HCT116 (cell line): ENCODE measurements around the gene TWF1. TPM values are rescaled to one million over a fixed set of nuclear protein-coding genes. Genes with fewer than 3 reads are reported as not detected.

ENCODE experiments used
- ATAC-seq: fragments of 200-7000 bp; cut with Tn5 transposase; 2 replicates; pipeline ENCODE4 v1.9.1; 2020; ENCODE audit warnings: mild to moderate bottlenecking, moderate library complexity
- BruUV-seq: library from RNA; stranded (reverse); fragments of 400-500 nt; replicated peaks from 2 replicates; lab custom pipeline; 2021; lab: Mats Ljungman, UMichigan
- CTCF ChIA-PET: fragments of 300-600 bp; sonication (Branson Sonifier 250); formaldehyde crosslinking; loops from one replicate; lab custom pipeline; 2021; ENCODE audit warnings: antibody characterized with exemption; lab: Charles Lee
- POLR2A ChIA-PET: fragments of 300-600, 350-600 bp; sonication (Branson Sonifier 250); formaldehyde crosslinking; loops from one replicate; lab custom pipeline; 2021; ENCODE audit warnings: antibody characterized with exemption; lab: Charles Lee
- RAD21 ChIA-PET, 2 experiments: fragments of 300-600 bp; sonication (Branson Sonifier 250); formaldehyde crosslinking; loops; one replicate each; lab custom pipeline; 2023; ENCODE audit warnings: low total read pairs in 2 of 2; ENCODE audit not compliant: uncharacterized antibody in 2 of 2, unreplicated experiment in 2 of 2, low non-redundant PET in 1 of 2; lab: Charles Lee
- DNase-seq: peaks from one replicate; pipeline ENCODE4 v3.0.0-alpha.2; 2010; ENCODE audit warnings: low read depth, low spot score
- H2AFZ ChIP-seq: fragments of 200-600 bp; shearing (Covaris generic), sonication (generic); 2 replicates; pipeline ENCODE4 v1.6.1; 2017; ENCODE audit warnings: low read depth, mixed run types, mixed read lengths, antibody characterized with exemption, low read length; ENCODE audit not compliant: poor library complexity, severe bottlenecking
- H3K27ac ChIP-seq: 2 replicates; pipeline ENCODE4 v1.5.1; 2012; ENCODE audit warnings: low read depth, low read length
- H3K27me3 ChIP-seq: fragments of 200-600 bp; sonication (generic); 2 replicates; pipeline ENCODE4 v1.6.1; 2016; ENCODE audit warnings: mixed run types, low read length, mixed read lengths; ENCODE audit not compliant: insufficient read depth
- H3K36me3 ChIP-seq, 2 experiments: fragments of 200-500 bp in 1 of 2; fragments of 200-600 bp in 1 of 2; sonication (Bioruptor generic) in 1 of 2; sonication (generic) in 1 of 2; 2 replicates each; pipeline versions ENCODE4 v1.5.1 to v1.6.1; 2014 to 2016; ENCODE audit warnings: low read length in 2 of 2, inconsistent platforms in 1 of 2, mixed read lengths in 1 of 2, mixed run types in 1 of 2; ENCODE audit not compliant: insufficient read depth in 2 of 2, control insufficient read depth in 1 of 2
- H3K4me1 ChIP-seq, 2 experiments: fragments of 200-600 bp in 1 of 2; sonication (generic) in 1 of 2; 2 replicates each; pipeline versions ENCODE4 v1.5.1 to v1.6.1; 2012 to 2017; ENCODE audit warnings: low read length in 2 of 2, inconsistent platforms in 1 of 2, mild to moderate bottlenecking in 1 of 2, mixed read lengths in 1 of 2, mixed run types in 1 of 2, moderate library complexity in 1 of 2; ENCODE audit not compliant: insufficient read depth in 2 of 2, control insufficient read depth in 1 of 2
- H3K4me2 ChIP-seq: fragments of 200-600 bp; sonication (generic); 2 replicates; pipeline ENCODE4 v1.6.1; 2017; ENCODE audit warnings: mixed run types, low read length, mixed read lengths
- H3K4me3 ChIP-seq, 2 experiments: fragments of 200-600 bp in 1 of 2; sonication (generic) in 1 of 2; replicated peaks in 1 of 2; 2 replicates each; pipeline ENCODE4 v1.5.1; 2011 to 2016; ENCODE audit warnings: low read length in 2 of 2, control low read depth in 1 of 2, low read depth in 1 of 2, mild to moderate bottlenecking in 1 of 2, mixed read lengths in 1 of 2, mixed run types in 1 of 2
- H3K79me2 ChIP-seq: fragments of 200-600 bp; sonication (generic); 2 replicates; pipeline ENCODE4 v1.6.1; 2017; ENCODE audit warnings: mild to moderate bottlenecking, mixed run types, low read length, moderate library complexity, mixed read lengths; ENCODE audit not compliant: insufficient read depth
- H3K9ac ChIP-seq: fragments of 200-600 bp; sonication (generic); 2 replicates; pipeline ENCODE4 v1.6.1; 2016; ENCODE audit warnings: low read length, mixed read lengths
- H3K9me2 ChIP-seq: fragments of 200-600 bp; sonication (generic), shearing (Covaris generic); 2 replicates; pipeline ENCODE4 v1.6.1; 2017; ENCODE audit warnings: mixed run types, mild to moderate bottlenecking, moderate library complexity; ENCODE audit not compliant: insufficient read depth
- H3K9me3 ChIP-seq, 2 experiments: fragments of 200-500 bp in 1 of 2; fragments of 200-600 bp in 1 of 2; sonication (Bioruptor generic) in 1 of 2; sonication (generic) in 1 of 2; 2 replicates each; pipeline ENCODE4 v1.6.1; 2014 to 2017; ENCODE audit warnings: low read length in 2 of 2, mixed read lengths in 2 of 2, inconsistent platforms in 1 of 2, low read depth in 1 of 2, mild to moderate bottlenecking in 1 of 2, mixed run types in 1 of 2, moderate library complexity in 1 of 2; ENCODE audit not compliant: control insufficient read depth in 1 of 2, insufficient read depth in 1 of 2
- H4K20me1 ChIP-seq: fragments of 200-600 bp; sonication (generic), shearing (Covaris generic); 2 replicates; pipeline ENCODE4 v1.6.1; 2017; ENCODE audit warnings: mixed run types, mild to moderate bottlenecking, moderate library complexity; ENCODE audit not compliant: insufficient read depth
- ATF3 ChIP-seq: IDR thresholded peaks from 2 replicates; pipeline ENCODE4 v1.6.1; 2012
- CTCF ChIP-seq, 3 experiments: fragments of 200-600 bp in 1 of 3; sonication (generic) in 1 of 3; IDR thresholded peaks in 2 of 3; conservative IDR thresholded peaks in 1 of 3; 2 replicates each; pipeline ENCODE4 v1.5.1; 2012 to 2017; ENCODE audit warnings: low read depth in 2 of 3, low read length in 2 of 3, antibody characterized with exemption in 1 of 3, borderline replicate concordance in 1 of 3, control low read depth in 1 of 3, mild to moderate bottlenecking in 1 of 3, mixed read lengths in 1 of 3, mixed run types in 1 of 3, moderate library complexity in 1 of 3; ENCODE audit not compliant: insufficient read depth in 1 of 3
- EGR1 ChIP-seq: IDR thresholded peaks from 2 replicates; pipeline ENCODE4 v1.6.1; 2012; ENCODE audit warnings: low read depth
- ELF1 ChIP-seq: IDR thresholded peaks from 2 replicates; pipeline ENCODE4 v1.6.1; 2012; ENCODE audit warnings: low read depth, borderline replicate concordance
- FOSL1 ChIP-seq: IDR thresholded peaks from 2 replicates; pipeline ENCODE4 v1.6.1; 2012; ENCODE audit warnings: low read depth
- JUND ChIP-seq: IDR thresholded peaks from 2 replicates; pipeline ENCODE4 v1.6.1; 2012
- MAX ChIP-seq: IDR thresholded peaks from 2 replicates; pipeline ENCODE4 v1.6.1; 2012
- POLR2AphosphoS5 ChIP-seq: IDR thresholded peaks from 2 replicates; pipeline ENCODE4 v1.6.1; 2011; ENCODE audit warnings: mild to moderate bottlenecking, low read depth, low read length, moderate library complexity
- RAD21 ChIP-seq: IDR thresholded peaks from 2 replicates; pipeline ENCODE4 v1.6.1; 2012; ENCODE audit warnings: low read depth, mild to moderate bottlenecking
- SIN3A ChIP-seq: IDR thresholded peaks from 2 replicates; pipeline ENCODE4 v1.6.1; 2012; ENCODE audit warnings: low read depth
- SP1 ChIP-seq: IDR thresholded peaks from 2 replicates; pipeline ENCODE4 v1.6.1; 2012; ENCODE audit warnings: low read depth
- SRF ChIP-seq: IDR thresholded peaks from 2 replicates; pipeline ENCODE4 v1.6.1; 2012; ENCODE audit warnings: low read depth
- intact Hi-C: fragments of 100-400 bp; cut with micrococcal nuclease; formaldehyde crosslinking; loops from 2 replicates; pipeline ENCODE4 v1.10.0; 2022
- total RNA-seq: library from RNA; stranded (reverse); gene quantifications from one replicate; pipeline ENCODE4 v1.2.1, GENCODE V29; 2021; ENCODE audit not compliant: unreplicated experiment

The TWF1 gene
- total RNA-seq, 1 experiment from 2014 or later: 125 TPM

GRCh38 chr12:43824207-43824775 lies 18.2 kb upstream of the TWF1 start:
- Histone ChIP-seq H3K9me2 (no peaks in the 10 kb centered on the region), H3K36me3 (no peaks in the 10 kb centered on the region), H3K9ac (no peak overlapping the region), H3K79me2 (no peaks in the 10 kb centered on the region), H4K20me1 (no peaks in the 10 kb centered on the region), H3K27me3 (no peaks in the 10 kb centered on the region), H3K4me1 (no peaks in the 10 kb centered on the region), H3K4me3 (no peak overlapping the region), H3K27ac (no peak overlapping the region), H3K4me2 (no peak overlapping the region), H2AFZ (no peak overlapping the region), H3K9me3 (no peaks in the 10 kb centered on the region)
- ChIA-PET RAD21 (no interaction called here), CTCF (no interaction called here), POLR2A (no interaction called here)
- DNase-seq (no peak), ATAC-seq (no peak)
- intact Hi-C loops: no loop called here
- no TSS peak for BruUV-seq
- TF ChIP-seq ELF1 (no peak), ATF3 (no peak), FOSL1 (no peak), EGR1 (no peak), CTCF (IDR thresholded peaks at IDR 0.05 in 2 of 3, conservative IDR thresholded peaks at IDR 0.05 in 1 of 3; ENCODE audit: borderline replicate concordance in 1 of 3, insufficient read depth in 1 of 3, low read depth in 2 of 3, low read length in 2 of 3) (no peak)

GRCh38 chr12:43816168-43816567 lies 10.1 kb upstream of the TWF1 start:
- no peaks in the 10 kb centered on the region for H3K9me2 ChIP-seq
- no TSS peak for BruUV-seq
- H3K4me1 ChIP-seq: peaks cover 0 to 5% of the 10 kb centered on the region in 2 experiments; a peak in 2 of 4 replicates
- 0 out of 2 replicates have a peak, but pooled peaks have one; percentile 14 for TF ChIP-seq POLR2AphosphoS5
- no peak for TF ChIP-seq RAD21
- no peak for TF ChIP-seq CTCF (IDR thresholded peaks at IDR 0.05 in 2 of 3, conservative IDR thresholded peaks at IDR 0.05 in 1 of 3; ENCODE audit: borderline replicate concordance in 1 of 3, insufficient read depth in 1 of 3, low read depth in 2 of 3, low read length in 2 of 3)
- TF ChIP-seq JUND: peak; percentile 48; the same call in 1 of the 2 replicates
- TF ChIP-seq ELF1: no peak
- TF ChIP-seq MAX: 0 out of 2 replicates have a peak, but pooled peaks have one; percentile 17
- TF ChIP-seq FOSL1: peak; percentile 69
- no peak; the same call in 1 of the 2 replicates for TF ChIP-seq SRF
- TF ChIP-seq SIN3A: 0 out of 2 replicates have a peak, but pooled peaks have one; percentile 30
- peak; percentile 58 for TF ChIP-seq SP1
- H3K79me2 ChIP-seq: no peaks in the 10 kb centered on the region
- no peak for ATAC-seq
- CTCF ChIA-PET: interaction anchor here (1.7 kb wide), 1 partner anchor 10 kb away, joined by 6 read pairs; the partner anchor contains the start of gene TWF1
- no peaks in the 10 kb centered on the region for H4K20me1 ChIP-seq
- no peak overlapping the region for H3K9ac ChIP-seq
- RAD21 ChIA-PET: no interaction called here
- no peak overlapping the region for H3K4me3 ChIP-seq
- H2AFZ ChIP-seq: no peak overlapping the region
- intact Hi-C loops: no loop called here
- no peak for DNase-seq
- POLR2A ChIA-PET: no interaction called here
- H3K27ac ChIP-seq: no peak overlapping the region
- H3K4me2 ChIP-seq: peak overlapping the region; percentile 9; the same call in 1 of the 2 replicates
- no peaks in the 10 kb centered on the region for H3K36me3 ChIP-seq
- no peaks in the 10 kb centered on the region for H3K27me3 ChIP-seq
- H3K9me3 ChIP-seq: no peaks in the 10 kb centered on the region
